Activated CD8-positive, alpha-beta memory T cell treated with anti-CD3 and anti-CD28 coated beads, Interleukin-2, amount 50 U/mL, for 48 hours (primary cell): ENCODE data around the gene MRPS23.
A peak's percentile ranks its signal among the peaks of the same experiment; 100 is the strongest.

Experiments used
- DNase-seq: peaks from one replicate; pipeline ENCODE4 v3.0.0-alpha.2; 2020

The MRPS23 gene

DNA sequence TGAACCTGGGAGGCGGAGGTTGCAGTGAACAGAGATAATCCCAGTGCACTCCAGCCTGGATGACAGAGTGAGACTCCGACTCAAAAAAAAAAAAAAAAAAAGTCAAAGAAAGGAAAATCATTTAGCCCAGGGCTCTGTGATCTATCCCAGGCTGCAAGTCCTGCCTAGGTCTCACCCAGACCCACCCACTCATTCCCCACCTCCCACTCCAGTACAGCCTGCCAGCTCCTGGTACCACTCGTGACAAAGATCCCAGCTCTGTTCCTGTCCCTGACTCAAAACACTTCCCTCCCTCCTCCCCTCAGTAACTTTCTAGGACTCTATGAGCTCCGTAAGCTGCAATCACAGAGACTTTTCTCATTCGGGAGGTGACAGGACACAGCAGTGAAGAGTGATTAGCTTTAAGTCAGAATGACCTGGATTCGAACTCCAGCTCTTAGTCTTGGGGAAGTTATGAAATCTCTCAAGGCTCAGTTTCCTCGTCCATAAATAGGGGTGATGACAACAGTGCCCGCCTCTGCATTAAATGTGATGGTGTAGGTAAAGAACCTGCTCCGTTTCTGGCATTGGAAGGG, 28.0 kb upstream of the MRPS23 start:
- DNase-seq: no peak

- no peak for DNase-seq
These were observed 27.0 kb upstream of the MRPS23 start for GRCh38 chr17:57876866-57877237.

DNA sequence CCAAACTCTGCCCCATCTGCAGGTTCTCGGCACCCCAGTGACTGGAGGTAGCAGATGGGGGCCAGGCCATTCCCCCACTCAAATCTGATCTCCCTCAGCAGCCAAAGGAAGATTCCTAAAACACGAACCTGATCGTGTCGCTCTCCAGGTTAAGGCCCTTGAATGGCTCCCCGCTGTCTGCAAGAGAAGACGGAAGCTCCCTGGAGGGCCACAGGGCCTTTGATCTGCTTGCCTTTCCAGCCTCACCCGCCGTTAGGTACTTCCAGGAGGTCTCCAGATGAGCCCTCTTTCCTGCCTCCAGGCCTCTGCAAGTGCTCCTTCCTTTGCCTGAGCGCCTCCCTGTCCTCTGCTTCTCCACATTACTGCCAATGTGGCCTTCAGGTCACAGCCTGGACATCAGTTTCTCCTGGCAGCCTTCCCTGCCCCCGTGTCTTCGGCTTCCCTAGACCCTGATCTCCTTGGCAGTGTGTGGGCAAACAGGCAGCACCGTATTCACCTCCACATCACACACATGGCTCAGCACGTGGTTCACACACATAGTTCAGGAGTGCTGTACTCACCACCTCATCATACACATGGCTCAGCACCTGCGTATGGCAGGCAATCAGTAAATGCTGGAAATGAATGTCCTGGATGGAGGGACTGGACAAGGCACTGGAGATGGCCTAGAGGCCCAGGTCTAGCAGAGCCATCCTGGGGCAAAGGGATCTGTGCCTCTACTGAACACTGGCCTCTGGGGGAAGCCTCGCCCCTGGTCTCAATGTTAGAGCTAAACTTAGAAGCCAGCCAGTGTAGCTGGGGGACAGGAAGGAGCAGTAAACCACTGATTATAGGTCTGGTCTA, 26.4 kb upstream of the MRPS23 start:
- DNase-seq: no peak

- DNase-seq: no peak
These were observed 25.6 kb upstream of the MRPS23 start for GRCh38 chr17:57875290-57876022.

GRCh38 chr17:57874434-57875289, 24.8 kb upstream of the MRPS23 start:
- peak; percentile 68 for DNase-seq

- no peak for DNase-seq
These were observed 24.2 kb upstream of the MRPS23 start for GRCh38 chr17:57874058-57874419.

- no peak for DNase-seq
These were observed 23.6 kb upstream of the MRPS23 start for GRCh38 chr17:57873261-57874057.

DNA sequence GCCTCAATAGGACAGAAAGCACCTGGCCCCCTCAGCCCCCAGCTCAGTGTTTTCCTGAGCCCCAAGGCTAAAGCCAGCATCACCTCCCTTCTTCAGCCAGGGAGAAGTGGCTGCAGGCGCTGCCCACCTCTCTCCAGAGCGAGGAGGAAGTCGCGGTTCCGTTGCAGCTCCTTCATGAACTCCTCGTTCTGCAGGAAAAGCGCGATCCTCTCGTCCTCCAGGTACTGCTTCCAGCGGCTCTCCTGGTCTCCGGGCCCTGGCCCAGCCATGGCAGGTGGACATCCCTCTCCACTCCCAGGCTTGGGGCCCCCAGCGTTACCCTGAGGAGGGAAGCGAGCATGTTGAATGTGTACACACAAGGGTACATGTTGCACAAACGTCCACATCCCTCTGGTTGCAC, 22.7 kb upstream of the MRPS23 start:
- no peak for DNase-seq

DNA sequence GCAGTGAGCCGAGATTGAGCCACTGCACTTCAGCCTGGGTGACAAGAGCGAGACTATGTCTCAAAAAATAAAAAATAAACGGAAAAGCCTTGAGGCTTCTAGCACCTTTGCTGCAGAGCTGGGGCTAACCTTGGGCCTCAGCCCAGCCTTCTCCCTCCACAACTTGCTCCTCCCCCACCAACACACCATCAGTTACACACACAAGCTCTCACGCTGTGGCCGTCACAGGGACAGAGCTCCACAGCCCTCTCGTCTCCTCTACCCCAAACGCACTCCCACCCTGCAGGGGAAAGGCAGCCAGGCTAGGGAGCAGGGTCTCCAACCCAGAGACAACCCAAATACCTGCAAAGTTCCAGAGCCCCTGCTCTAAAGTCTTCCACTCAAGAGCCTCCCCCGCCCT, 22.0 kb upstream of the MRPS23 start:
- no peak for DNase-seq

GRCh38 chr17:57871155-57871554, 21.3 kb upstream of the MRPS23 start:
- no peak for DNase-seq

DNA sequence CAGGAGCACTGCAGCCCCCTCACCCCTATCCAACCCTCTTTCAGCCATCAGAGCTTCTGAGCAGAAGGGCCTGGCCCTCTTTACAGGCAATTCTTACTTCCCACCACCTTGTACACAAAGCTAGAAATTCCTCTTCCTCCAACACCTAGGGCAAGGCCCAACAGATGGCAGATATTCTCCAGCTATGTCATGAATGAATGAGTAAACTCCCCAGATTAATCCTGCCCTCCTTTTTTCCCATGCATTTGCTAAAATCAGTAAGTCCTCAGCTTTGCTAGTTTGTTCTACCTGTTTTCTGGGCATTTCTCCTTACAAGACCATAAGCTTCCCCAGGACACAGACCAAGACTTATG, 20.4 kb upstream of the MRPS23 start:
- DNase-seq: no peak

GRCh38 chr17:57869617-57870282, 19.9 kb upstream of the MRPS23 start:
- DNase-seq: no peak

GRCh38 chr17:57868910-57869616, 19.2 kb upstream of the MRPS23 start:
- DNase-seq: no peak

DNA sequence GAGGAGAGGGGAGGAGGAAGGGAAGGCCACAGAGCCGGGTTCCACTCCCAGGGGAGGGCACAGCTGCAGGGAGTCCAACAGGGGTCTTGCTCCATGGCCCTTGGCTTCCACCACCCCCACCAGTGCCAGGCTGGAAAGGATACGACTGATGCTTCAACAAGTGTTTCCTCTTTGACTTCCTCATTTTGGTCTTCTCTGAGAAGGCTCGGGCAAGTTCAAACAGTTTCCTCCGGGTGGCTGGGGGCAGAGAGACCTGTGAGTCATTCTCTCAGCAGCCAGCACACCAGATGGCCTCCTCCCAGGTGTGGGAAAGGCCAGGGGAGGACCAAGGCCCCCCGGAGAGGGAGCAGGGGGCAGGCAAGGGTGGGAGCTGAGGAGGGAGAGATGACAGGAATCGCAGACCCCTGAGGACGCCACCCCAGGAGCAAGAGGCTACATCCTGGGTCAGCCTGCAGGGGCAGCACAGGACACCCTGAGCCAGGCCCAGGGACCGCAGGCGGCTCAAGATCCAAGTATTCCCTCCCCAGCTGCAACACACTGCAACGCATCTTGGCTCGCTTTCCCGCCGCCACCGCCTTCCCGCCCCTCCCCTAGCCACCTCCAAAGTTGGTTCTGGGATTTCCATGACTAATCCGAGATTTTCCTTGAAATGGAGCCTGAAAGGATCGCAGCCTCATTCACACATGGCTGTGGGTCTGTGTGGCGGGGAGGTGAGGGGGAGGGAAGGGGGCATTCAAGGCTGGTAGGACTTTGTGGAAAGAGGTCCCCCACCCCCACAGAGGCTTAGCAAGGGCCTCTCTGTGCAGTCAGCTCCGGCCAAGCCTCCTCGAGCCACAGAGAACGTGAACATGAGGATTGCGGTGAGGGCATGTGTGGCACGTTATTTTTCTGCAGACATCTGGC, 18.4 kb upstream of the MRPS23 start:
- no peak for DNase-seq

- DNase-seq: no peak
These were observed 17.3 kb upstream of the MRPS23 start for GRCh38 chr17:57867126-57867525.

- DNase-seq: no peak
These were observed 16.9 kb upstream of the MRPS23 start for GRCh38 chr17:57866723-57867122.

DNA sequence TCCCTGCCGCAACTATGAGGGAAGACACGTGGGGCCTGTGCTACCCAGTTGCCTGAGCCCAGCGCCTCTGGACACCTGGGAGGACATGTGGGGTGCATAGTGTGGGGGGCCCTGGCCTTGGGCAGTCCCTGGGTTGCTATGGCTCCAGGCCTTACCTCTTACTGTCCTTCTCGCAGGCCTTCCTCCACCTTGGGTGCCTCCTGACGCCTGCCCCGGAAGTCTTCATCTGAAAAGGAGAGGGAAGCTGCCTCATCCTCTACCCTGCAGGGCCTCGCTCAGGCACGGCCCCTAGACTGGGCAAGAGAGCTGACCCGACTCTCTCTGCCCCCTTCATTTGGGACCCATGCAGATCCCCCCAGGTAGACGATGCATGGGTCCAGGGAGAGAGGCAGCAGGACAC, 16.5 kb upstream of the MRPS23 start:
- DNase-seq: no peak

DNA sequence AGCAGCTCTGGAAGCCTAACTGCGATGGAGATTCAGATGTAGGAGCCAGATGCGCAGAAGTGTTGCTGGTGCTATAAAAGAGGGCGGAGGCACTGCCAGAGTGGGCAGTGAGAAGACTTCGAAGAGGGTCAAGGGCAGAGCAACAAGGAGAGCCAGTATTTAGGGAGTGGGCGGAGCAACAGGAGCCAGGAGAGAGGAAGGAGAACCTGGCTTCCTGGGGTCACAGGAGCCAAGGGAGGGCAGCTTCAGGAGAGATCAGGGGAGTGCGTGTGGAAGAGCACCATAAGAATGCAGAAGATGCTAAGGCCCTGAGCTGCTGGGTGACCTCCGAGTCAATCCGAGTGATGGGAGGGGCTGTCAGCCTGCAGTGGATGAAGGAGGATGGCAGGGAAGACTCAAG, 14.4 kb upstream of the MRPS23 start:
- no peak for DNase-seq

DNA sequence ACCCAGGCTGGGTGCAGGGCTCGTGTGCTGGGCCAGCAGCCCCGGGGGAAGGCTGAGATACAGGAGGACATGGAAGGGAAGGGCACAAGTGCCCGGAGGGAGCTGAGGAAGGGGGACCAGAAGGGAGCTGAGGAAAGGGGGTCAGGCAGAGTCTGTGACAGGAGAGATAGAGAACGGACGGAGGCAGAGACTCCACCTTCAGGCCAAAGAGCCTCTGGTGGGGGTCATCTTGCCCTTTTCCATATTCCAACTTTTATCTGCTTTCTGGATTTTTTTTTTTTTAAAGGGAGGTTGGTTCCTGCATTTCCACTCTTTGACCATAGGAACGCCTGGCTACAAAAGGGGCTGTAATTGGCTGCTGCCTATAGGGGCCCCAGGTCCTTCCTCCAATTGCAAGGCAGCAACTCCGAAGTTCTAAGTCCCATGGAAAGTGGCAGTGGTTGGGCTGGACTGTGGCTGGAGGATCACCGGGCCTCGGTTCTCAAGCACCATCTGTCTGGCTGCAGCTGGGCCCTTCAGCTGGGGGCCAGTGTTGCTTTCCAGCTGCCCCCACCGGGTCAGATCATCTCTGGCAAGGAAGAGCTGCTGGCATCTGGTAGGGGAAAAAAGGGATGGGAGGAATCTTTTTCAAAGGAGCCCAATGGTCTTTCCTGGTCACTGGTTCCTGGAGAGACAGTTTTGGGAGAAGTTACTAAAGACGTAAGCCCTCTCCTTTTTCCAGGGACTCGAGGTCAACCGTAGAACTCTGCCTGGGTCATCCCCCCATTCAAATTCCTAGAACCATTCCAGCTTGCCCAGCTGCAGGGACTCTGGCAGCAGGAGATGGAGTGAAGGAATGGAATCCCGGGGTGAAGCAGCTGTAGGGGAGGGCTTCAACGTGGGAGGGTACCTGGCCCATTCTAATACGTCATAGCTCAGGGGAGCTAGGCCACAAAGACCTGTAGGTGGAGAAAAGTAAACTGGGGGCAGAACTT, 13.1 kb upstream of the MRPS23 start:
- no peak for DNase-seq
